Hematopoietic multipotent progenitor cell treated with erythropoietin and hydrocortisone succinate and interleukin-3 and kit ligand, for 17 days (in vitro differentiated cells): ENCODE measurements around the gene GRM8.
"Not testable (repeated sequence)": the region's sequence is repeated elsewhere in the genome, so short reads cannot be mapped to it uniquely, and the experiment has no call there.

Experiments used
- DNase-seq: peaks from one replicate; pipeline ENCODE4 v3.0.0-alpha.2; 2015; ENCODE audit warnings: low spot score

The GRM8 gene

DNA sequence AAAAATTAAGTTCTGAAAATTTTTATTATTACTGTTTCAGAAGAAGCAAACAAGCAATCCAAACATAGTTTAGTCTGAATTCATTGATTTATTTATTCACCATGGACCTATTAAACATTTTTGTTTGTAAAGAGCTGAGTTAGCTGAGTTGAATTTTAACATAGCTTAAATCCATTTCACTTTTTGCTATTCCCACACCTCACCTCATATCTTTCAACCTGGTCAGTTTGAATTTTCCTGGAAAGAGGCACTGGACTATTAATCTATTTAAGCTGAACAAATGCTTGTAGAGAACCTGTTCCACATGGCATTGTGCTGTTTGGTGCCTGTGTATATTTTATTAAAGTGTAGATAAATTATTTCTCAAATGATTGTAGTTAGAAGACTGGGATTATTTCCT lies 344.2 kb downstream of the GRM8 start:
- DNase-seq: not testable (repeated sequence)

DNA sequence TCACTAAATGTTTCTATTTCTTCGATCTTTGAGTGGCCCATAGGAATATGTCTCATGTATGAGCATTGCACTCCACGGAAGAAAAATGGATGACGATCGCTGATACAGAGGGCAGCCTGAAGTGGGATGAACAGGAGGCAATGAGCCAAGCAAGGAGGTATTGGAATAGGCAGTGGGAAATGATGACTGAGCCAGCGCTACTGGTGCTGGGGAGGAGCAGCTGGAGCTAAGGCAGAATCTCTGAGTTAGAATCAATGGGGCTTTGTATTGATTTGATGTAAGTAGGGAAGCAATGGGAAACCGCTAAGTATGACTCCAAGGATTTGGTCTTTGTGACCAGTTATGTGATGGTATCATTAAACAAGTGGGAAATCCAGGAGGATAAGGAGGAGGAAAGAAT lies 345.1 kb downstream of the GRM8 start:
- not testable (repeated sequence) for DNase-seq

DNA sequence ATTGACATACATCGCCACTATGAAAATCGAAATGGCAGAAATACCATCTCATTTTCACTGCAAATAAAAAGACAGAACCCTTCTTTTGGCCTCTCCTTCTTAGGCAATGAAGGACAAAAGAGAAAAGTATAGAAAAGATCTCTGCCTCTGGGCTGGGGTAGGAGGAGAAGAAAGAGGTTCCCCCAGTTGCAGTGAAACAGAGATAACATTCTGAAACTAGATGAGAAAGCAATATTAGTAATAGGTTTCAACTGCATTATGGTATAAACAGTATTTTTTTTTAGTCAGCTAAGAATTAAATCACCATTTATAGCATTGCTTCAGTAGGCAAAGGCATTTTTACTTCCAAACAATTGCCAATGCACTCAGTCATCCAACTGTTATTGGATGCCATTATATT lies 347.5 kb downstream of the GRM8 start:
- not testable (repeated sequence) for DNase-seq

DNA sequence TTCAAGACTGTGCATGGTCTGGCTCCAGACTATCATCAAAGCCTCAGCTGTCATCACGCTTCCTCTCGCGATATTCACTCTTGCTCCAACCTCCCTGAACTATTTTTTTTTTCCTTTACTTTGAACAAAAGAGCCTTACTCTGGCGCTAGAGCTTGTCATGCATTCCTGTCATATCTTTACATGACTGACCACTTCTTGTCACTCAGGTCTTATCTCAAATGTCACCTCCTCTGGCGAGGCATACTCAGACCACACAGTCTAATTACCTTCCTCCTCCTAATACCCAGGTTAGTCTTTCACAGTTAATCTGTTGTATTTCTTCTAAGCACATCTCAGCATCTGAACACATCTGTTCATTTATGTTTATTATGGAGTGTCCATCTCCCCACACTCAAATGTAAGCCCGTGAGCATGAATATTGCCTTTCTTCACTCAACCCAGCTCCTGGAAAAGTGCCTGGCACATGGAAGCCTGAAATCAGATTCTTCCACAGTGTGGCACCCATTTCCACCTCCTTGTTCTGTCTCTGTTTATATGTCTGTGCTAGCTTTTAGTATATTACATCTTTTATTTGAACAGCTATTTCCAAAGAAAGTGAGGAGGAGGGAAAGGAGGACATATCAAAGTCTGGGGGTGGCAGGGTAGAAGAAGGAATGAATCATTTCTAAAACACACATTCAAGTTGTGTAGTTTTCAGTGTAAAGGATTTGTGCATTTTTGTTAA lies 351.5 kb downstream of the GRM8 start:
- not testable (repeated sequence) for DNase-seq

DNA sequence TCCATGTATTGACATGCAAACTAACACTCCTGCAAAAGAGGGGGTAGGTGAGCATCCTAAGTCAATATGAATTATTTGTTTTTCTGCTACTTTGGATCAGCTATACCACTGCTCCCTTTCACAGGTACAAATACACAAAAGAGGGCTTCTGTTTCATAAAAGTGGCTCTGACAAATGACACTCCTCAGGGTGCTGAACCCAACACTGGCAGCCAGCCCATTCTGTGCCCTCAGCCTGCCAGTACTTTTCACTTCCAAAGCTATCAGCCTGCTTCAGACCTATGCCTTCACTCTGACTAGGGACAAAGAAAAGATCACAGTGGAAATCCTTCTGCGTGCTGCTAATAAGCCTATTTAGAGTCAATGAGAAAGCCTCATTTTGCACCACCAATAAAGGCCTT lies 364.8 kb downstream of the GRM8 start:
- not testable (repeated sequence) for DNase-seq

DNA sequence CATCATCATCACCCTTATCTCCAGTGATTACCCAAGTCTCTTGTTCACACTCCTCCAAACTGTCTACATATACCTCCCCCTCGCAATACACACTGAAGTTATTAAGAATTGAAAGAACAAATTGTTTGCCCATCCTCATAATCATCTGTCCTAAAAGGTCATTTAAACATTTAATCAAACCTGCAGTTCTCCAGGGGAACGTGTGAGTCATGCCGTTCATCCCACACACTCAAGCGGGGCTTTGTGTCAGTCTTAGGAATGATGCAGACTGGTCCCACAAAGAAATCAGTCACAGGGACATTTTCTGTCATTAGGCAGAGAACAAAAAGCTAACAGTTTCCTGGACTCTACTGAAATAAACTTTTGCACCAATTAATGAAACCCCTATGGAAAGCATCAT lies 365.2 kb downstream of the GRM8 start:
- not testable (repeated sequence) for DNase-seq

DNA sequence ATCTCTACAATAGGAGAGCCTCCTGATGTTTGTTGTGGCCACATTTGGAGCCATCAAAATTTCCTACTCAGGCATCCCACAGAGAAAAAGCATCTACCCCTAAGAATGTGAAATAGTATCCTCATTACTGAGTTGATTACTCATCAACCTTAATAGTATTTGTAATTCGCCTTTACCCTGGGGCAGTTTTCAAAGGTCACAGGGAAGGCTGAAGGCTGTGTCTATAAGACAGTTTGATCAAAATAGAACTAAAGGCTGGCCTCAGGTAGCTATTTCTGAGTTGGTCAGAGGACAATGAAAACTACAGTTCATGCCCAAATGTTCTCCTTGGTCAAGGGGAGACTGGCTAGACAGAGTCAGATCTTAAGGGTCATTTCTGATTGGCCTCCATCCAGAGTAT lies 370.0 kb downstream of the GRM8 start:
- not testable (repeated sequence) for DNase-seq

DNA sequence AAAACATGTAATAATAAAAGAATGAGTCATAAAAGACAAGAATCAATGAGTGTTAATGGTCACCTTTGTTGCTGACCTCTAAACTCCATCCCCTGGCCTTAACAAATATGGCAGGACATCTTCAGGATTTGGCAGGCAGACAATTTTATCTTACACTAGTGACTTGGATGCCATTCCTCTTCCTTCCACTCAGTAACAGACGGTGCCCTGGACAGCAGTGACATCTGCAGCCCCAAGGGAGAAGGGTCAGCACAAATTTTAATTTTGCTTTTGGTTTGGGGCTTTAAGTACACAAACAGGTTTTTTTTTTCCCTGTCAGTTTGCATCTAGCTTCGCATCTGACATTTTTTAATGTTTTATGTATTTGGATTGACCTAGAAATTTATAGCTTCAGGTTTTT lies 370.8 kb downstream of the GRM8 start:
- not testable (repeated sequence) for DNase-seq

DNA sequence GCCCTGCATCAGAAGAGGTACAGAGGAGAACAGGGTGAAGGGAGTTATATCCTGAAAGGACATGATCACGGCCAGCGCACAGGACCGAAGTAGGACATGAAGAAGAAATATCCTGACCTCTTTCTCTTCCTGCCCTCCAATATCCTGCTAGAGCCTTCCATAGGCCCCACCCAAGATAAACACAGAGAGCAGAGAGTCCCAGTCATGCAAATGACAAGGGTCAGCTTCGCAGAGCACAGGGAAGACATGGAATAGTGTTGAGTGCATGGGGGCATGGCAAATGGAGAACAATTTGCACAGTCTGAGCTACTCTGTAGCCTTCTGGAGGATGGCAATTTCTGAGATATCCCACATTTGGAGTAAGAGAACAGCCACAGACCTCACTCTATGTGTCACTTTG lies 371.4 kb downstream of the GRM8 start:
- no peak for DNase-seq

DNA sequence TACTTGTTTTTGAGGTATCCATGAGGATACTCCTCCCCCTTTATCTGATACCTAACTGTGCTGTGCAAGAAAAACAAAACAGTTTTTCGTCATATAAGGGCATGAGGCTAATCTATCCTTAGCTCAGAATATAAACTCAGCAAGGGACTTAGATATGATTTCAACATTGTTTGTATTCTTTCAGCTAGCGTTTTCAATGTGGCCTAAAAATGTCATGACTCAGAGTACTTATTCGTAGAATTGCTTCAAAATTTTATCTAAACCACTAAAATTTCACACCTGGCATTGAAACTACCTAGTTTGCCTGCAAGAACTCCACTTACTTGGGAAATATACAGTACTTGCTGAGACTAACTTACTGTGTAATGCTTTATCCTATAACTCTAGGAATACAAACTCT lies 376.2 kb downstream of the GRM8 start:
- not testable (repeated sequence) for DNase-seq

DNA sequence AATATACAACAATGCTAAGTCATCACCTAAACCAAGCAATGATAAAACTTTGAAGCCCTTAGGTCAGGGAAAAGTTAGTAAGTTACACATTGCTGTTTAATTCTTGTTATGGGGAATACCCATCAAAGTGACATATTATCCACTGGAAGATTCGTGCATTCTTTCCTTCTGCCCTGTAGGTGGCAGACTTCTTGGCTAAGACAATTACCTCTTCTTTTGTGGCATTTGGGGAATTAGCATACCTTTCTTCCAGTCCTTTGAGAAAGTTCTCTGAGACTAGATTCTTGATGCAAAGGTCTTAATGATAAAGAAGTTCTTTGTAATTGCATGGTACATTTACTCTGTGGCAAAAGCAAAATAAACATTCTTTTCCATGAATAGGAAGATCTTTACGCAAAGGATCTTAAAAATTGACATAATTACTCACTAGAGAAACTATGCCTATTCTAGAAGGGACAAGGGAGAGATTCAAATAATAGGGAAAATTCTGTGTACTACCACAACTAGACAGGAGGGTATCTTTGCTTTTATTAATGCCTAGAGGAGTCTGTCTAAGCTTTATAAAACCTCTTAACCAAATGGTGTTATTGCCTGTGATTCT lies 395.9 kb downstream of the GRM8 start:
- no peak for DNase-seq

DNA sequence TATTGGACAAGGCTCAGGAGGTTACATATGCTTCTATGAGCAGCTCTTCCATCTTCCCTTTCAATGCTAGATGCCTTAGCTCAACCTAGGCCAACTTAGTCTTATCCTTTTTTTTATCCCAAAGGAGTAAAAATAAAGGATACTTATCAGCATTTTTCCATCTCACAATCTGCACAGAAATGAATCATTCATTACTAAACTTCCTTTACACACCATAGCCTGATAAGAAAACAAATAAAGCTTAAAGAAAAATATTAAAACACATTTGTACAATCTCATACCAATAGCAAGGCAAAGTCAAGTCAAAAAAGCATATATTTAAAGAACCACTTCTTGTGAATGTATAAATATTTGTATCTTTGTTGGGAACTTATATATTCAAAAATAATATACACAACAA lies 407.4 kb downstream of the GRM8 start:
- no peak for DNase-seq

DNA sequence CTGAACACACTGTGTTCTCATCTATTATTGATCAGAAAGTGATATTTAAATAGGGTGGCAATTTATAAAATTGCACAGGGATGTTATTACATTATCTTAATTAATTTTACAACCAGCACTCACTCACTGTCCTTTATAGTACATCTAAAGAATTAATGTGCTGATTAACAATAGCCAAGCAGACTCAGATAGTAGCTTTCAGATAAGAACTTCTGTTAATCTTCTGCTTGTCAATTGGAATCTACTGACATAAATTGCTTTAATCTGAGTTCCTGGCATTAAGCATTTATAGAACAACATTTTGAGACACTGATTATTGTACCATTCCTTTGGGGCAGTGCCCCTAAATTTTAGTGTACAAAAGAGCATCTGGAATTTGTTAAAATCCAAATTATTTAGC lies 408.9 kb downstream of the GRM8 start:
- DNase-seq: no peak

DNA sequence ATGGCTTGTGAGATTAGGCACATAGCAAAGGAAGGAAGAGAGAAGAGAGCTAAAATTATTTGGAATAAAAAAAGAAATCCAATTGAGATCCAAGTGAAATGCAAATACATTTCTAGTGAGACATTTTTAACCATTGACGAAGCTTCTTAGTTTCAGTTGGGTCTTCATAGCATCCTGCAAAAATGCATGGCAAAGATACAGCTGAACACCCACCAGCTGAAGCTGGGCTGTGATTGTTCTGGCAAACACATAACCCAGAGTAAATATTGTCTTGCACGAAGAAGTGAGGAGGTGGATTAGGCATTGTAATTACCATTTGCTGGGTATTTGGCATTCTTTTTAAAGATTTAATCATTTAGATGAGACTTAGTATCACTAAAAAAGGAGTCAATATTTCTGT lies 409.4 kb downstream of the GRM8 start:
- DNase-seq: no peak

DNA sequence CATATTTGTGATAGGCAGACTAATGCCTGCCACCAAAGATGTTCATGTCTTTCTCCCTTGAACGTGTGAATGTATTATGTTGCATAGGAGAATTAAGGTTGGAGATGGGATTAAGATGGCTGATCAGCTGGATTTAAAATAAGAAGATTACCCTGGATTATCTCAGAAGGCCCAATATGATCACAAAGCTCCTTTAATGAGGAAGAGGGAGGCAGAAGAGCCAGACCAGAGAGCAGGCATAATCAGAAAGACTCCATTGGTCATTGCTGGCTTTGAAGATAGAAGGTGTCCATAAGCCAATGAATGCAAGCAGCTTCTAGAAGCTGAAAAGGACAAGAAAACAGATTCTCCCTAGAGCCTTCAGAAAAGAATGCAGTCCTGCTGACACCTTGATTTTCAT lies 410.3 kb downstream of the GRM8 start:
- no peak for DNase-seq

DNA sequence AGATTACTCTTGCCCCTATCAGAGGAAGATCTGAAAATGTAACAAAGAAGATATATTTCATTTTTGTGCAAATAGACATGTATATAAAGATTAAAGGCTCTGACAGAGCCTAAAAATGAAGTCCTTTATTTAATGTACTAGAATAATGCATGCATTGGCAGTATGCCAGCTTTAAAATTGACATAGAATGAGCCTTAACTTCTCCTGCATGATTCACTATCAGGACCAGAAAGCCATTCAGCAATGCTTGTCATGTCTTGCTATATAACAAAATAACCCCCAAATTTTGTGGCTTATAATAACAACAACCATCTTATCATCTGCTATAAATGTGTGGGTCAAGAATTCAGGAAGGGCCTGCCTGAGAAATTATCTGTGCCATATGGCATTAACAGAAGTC lies 411.9 kb downstream of the GRM8 start:
- DNase-seq: no peak

DNA sequence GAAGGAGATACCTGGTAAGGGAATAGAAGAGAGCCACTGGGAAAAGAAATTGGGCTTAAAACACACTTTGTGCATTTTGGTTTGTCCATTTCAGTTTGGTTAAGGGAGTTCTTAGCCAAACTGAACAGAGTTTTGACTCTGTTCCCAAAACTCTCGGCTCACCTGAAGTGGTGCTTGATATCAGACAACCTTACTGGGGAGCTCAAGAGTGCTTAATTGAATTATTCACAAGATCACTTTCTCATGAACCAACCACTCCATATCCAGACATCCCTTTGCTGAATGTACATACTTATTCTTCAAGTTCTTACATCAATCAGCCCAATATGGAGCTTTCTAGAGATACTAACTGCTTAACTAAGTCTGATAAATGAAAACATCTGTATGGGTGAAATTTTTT lies 413.1 kb downstream of the GRM8 start:
- no peak for DNase-seq

DNA sequence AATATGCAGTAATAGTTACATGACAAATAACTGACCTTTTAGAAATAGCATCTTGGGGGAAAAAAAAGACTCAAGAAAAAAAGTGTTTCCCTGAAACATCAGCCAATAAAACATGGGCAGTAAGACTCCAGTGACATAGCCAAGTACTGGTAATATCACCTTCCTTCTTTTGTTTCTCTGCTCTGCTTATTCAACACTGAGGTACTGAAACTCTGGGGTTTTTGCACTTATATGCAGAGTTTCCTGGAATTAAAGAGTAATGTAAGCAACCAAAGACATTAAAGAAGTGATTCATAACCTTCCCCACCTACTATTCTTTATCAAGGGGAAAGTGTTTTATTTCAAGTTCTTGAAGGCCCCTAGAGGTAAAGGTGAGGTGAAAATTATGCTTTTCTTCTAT lies 414.5 kb downstream of the GRM8 start:
- no peak for DNase-seq

DNA sequence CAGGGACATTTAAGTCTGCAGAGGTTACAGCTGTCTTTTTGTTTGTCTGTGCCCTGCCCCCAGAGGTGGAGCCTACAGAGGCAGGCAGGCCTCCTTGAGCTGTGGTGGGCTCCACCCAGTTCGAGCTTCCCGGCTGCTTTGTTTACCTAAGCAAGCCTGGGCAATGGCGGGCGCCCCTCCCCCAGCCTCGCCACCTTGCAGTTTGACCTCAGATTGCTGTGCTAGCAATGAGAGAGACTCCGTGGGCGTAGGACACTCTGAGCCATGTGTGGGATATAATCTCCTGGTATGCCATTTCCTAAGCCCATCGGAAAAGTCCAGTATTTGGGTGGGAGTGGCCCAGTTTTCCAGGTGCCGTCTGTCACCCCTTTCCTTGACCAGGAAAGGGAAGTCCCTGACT lies 421.5 kb downstream of the GRM8 start:
- DNase-seq: not testable (repeated sequence)

DNA sequence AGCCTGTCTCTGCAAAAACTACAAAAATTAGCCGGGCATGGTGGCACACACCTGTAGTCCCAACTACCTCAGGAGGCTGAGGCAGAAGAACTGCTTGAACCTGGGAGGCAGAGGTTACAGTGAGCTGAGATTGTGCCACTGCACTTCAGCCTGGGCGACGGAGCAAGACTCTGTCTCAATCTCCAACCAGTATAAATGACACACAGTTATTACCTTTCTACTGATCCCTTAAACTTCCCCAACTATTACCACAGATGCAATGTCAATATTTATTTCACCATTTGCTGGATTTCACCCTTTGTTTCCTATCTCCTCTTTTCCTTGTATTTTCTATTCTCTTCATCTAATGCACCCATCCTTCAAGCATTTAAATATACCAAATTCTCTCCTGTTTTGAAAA lies 431.8 kb downstream of the GRM8 start:
- DNase-seq: no peak

DNA sequence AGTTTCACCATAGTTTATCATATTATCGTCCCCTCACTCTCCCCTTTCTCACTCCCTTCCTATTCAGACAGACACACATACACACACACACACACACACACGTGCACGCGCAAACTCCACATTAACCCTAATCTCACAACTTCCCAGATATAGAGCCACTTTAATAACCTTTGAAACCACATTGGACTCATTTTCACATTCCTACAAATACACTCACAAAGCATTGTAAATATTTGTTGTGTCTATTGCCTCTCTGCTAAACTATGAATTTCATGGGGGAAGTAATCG lies 433.6 kb downstream of the GRM8 start:
- no peak for DNase-seq

DNA sequence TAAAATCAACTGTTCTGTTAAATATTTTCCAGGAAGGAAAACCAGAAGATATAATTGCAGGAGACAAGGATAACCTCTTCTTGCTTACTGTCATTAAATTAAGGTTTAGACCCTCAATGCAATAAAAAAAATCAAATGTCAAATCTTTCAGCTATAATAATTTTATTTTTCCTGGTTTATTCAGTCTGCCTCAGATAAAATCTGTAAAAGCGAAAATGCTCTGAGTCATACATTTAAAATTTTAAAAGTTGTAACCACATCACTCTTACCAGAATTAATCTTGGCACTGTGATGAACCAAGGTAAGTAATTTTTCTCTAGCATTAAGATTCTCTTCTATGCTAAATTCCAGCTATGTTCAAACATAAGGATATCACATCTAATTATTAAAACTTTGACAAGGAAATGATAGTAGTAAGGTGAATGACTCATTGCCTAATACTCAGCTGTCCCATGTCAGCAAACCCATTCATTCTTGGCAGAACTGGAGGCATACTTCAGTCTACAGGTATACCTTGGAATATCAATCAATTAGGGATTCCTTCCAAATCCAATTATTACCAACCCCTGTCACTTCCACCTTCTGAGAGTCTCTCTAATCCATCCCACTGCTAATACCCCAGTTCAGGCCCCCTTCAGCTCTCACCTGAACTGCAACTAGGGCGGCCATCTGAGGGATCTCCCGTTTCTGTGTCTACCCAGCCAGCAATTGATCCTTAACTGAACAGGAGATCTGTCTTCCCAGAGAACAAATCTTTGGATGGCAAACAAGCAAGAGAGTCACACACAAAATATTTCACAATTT lies 434.1 kb downstream of the GRM8 start:
- no peak for DNase-seq

DNA sequence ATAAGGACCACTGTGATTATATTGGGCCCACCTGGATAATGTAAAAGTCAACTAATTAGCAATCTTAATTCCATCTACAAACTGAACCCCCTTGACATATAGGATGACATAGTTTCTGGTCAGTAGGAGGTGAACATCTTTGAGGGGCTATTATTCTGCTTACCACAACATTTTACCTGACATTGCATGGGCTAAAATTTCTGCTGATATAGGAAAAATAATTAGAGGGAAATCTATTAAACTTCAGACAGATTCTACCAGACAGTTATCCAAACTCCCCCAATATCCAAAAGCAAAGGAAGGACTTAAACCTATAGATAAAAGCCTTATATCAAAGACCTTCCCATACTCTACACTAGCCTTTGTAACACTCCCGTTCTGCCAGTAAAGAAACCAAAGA lies 443.6 kb downstream of the GRM8 start:
- DNase-seq: no peak

DNA sequence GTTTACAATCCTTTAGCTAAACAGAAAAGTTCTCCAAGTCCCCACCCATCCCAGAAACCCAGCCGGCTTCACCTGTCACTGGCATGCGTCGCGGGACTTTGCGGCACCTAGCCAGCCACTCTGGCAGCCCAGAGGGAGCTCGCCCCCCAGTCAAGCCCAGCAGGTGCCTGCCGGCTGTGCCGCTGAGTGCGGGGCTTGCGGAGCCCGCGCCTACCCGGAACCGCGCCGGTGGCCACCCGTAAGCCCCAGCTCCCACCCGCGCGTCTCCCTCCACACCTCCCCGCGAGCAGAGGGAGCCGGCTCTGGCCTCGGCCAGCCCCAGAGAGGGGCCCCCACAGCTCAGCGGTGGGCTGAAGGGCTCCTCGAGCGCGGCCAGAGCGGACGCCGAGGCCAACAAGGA lies 446.1 kb downstream of the GRM8 start:
- DNase-seq: no peak
